Activated T-cell treated with anti-CD3 and anti-CD28 coated beads, Interleukin-2, amount 50 U/mL, for 48 hours (primary cell): ENCODE results near the gene AMY1C.
"Not testable (repeated sequence)": the region's sequence is repeated elsewhere in the genome, so short reads cannot be mapped to it uniquely, and the experiment has no call there.

Experiments
- DNase-seq, 2 experiments: peaks; one replicate each; pipeline ENCODE4 v3.0.0-alpha.2; 2020

The AMY1C gene

DNA sequence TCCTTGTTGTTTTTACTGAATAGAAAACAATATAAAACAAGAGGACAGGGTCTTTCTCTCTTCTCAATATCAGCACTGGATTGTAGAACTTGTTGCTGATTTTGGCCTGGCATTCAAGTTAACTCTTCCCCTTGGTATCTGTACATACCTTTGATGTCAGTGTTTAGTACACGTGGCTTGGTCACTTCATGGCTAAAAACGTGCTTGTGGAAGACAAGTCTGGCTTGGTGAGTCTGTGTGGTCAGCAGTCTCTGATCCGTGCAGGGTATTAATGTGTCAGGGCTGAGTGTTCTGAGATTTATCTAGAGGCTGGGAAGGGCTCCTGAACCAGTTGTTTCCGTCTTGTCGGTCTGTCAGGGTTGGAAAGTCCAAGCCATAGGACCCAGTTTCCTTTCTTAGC lies at the start of gene AMY1C:
Gene AMY1C (plus strand): TSS at position 301 of the 400 bp plus-strand sequence. CDS start 572 bp downstream, outside the sequence.
- DNase-seq = not testable (repeated sequence)

DNA sequence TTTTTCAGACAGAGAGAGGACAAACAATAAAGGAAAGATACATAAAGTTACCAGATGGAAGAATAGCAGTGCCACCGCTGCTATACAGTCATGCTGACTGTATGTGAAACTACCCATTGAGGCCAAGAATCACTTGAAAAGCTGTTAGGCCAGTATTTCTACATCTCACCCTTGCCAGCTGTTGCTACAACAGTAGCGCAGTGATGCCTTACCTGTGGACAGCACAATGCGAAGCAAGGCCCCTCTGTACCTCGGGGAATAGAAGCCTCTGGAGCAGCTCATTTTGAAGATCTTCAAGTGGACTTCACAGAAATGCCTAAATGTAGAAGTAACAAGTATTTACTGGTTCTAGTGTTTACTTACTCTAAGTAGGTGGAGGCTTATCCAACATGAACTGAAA lies 49.0 kb upstream of the AMY1C start:
- not testable (repeated sequence) for DNase-seq

DNA sequence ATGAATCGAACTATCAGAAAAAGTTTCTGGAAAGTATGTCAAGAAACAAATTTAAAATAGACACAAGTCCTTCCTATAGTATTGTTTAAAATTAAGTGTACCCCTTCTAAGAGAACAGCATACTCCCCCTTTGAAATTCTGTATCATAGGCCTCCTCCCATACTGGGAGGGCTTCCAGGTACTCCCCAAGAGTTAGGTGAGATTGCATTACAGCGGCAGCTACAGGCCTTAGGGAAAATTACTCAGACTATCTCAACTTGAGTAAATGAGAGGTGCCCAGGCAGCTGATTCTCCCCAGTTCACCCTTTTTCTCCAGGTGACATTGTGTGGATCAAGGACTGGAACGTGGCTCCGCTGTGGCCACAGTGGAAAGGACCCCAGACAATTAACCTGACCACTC lies 48.4 kb upstream of the AMY1C start:
- DNase-seq = not testable (repeated sequence)

DNA sequence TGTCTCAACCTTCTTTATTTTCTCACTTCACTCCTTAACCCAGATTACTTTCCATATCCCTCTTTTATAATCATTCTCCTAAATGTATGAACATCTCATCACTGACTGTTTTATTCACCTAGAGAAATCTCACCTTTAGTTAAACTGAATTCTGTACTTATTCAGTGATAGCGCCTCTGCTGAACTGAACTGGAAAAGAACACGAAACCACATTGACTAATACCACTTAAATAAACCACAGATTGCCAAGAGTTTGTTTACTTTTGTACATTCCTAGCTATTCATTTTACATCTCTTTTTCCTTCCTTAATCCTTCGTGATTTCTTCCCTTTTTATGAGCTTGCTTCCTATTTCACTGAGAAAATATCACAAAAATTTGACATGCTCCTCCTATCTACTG lies 42.0 kb upstream of the AMY1C start:
- not testable (repeated sequence) for DNase-seq

DNA sequence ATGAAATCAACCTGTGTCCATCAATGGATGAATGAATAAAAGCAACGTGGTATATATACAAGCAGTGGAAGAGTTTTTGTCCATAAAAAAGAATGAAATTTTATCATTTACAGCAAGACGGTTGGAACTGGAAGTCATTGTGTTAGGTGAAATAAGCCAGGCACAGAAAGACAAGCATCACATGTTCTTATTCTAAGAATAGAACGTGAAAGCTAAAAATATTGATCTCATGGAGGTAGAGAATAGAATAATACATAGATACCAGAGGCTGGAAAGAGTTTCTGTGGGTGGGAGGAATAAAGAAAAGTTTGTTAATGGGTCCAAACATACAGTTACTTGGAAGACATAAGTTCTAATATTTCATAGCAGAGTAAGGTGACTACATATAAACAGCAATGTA lies 39.3 kb upstream of the AMY1C start:
- DNase-seq = not testable (repeated sequence)

DNA sequence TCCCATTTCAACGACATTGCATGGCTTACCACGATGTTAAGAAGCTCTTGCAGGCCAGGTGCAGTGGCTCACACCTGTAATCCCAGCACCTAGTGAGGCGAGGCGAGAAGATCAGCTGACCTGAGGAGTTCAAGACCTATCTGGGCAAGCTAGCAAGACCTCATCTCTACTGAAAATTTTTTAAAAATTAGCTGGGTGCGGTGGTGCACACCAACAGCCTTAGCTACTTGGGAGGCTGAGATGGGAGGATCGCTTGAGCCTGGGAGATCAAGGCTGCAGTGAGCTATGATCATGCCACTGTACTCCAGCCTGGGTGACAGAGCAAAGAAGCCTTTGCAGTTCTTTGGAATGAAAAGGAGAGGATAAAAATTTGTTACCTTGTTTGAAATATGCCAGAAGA lies 32.3 kb upstream of the AMY1C start:
- DNase-seq = peak in 1 of 2 experiments; percentile 11

DNA sequence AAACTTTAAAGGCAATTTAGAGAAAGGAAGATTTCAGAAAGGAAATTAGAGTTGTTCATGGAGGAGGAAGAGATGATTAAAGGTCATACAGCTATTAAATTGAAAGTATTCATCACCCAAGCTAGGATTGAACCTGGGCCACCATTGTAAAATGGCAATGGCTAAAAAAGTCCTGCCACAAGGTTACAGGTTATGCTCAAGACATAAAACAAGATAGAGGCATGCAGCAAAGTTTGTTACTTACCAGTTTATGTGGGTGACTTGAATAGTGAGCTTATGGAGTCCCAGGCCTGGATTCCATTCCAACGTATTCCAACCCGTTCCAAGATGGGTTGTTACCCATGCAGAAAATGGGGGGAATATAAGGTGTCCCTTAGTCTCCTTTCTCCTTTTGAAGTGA lies 28.2 kb upstream of the AMY1C start:
- DNase-seq = not testable (repeated sequence)

DNA sequence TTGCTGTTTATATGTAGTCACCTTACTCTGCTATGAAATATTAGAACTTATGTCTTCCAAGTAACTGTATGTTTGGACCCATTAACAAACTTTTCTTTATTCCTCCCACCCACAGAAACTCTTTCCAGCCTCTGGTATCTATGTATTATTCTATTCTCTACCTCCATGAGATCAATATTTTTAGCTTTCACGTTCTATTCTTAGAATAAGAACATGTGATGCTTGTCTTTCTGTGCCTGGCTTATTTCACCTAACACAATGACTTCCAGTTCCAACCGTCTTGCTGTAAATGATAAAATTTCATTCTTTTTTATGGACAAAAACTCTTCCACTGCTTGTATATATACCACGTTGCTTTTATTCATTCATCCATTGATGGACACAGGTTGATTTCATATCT lies 14.4 kb upstream of the AMY1C start:
- DNase-seq = not testable (repeated sequence)

DNA sequence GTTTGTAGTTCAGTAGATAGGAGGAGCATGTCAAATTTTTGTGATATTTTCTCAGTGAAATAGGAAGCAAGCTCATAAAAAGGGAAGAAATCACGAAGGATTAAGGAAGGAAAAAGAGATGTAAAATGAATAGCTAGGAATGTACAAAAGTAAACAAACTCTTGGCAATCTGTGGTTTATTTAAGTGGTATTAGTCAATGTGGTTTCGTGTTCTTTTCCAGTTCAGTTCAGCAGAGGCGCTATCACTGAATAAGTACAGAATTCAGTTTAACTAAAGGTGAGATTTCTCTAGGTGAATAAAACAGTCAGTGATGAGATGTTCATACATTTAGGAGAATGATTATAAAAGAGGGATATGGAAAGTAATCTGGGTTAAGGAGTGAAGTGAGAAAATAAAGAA lies 11.7 kb upstream of the AMY1C start:
- not testable (repeated sequence) for DNase-seq

DNA sequence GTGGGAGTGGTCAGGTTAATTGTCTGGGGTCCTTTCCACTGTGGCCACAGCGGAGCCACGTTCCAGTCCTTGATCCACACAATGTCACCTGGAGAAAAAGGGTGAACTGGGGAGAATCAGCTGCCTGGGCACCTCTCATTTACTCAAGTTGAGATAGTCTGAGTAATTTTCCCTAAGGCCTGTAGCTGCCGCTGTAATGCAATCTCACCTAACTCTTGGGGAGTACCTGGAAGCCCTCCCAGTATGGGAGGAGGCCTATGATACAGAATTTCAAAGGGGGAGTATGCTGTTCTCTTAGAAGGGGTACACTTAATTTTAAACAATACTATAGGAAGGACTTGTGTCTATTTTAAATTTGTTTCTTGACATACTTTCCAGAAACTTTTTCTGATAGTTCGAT lies 5.2 kb upstream of the AMY1C start:
- DNase-seq = not testable (repeated sequence)

DNA sequence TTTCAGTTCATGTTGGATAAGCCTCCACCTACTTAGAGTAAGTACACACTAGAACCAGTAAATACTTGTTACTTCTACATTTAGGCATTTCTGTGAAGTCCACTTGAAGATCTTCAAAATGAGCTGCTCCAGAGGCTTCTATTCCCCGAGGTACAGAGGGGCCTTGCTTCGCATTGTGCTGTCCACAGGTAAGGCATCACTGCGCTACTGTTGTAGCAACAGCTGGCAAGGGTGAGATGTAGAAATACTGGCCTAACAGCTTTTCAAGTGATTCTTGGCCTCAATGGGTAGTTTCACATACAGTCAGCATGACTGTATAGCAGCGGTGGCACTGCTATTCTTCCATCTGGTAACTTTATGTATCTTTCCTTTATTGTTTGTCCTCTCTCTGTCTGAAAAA lies 4.7 kb upstream of the AMY1C start:
- not testable (repeated sequence) for DNase-seq

DNA sequence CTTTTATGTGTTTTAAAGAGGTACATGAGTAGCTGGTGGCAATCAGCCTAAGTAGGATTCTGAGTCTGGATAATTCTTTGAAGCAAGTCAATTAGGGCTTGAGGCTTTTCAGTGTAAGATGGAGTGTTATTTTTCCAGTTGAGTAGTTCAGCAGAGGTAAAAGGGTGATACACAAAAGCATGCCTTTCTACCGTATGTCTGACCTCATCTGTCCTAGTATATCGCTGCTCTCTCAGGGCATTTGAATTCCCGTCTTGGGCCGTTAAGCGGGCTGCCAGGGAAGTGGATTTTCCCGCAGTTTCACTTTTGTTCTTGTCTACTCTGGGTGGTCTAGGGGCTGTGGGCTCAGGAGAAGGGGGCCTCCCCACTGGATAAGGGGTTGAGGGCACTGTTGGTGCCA lies 1.4 kb upstream of the AMY1C start:
- not testable (repeated sequence) for DNase-seq

DNA sequence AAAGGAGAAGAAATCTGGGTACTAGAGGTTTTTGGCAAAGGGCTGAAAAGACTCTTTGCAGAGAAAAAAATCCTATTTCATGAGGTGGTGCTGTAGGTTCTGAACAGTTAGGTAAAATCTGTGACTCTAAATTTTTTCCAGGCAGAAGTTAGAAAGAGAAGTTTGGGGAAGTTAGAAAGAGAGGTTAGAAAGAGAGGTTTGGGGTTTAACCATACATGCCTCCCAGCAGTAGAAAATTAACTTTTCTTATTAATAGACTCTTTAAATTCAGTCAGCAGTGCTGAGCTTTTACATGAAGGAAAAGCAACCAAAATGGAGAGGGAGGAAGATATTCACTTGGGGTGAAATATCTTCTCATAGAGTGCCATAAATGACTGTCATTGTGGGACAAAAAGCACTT lies 12.2 kb downstream of the AMY1C start:
- DNase-seq = no peak

DNA sequence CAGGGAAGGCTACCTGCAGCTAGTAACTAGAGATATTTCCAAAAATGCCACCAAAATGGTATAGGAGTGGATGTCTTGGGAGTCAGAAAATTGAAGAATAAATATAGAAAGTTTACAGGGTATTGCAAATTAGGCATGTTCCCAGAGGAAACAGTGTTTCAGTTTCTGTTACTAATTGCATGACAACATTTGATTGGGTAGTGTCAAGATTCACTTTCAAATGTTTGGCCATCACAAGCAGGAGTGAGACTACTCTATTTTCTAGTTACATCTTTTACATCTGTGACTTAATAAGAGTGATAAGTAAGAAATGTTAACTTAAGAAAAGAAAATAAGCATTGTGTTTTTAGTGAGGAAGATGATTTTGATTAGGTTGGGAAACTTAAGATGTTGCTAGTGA lies 30.2 kb downstream of the AMY1C start:
- DNase-seq = no peak

DNA sequence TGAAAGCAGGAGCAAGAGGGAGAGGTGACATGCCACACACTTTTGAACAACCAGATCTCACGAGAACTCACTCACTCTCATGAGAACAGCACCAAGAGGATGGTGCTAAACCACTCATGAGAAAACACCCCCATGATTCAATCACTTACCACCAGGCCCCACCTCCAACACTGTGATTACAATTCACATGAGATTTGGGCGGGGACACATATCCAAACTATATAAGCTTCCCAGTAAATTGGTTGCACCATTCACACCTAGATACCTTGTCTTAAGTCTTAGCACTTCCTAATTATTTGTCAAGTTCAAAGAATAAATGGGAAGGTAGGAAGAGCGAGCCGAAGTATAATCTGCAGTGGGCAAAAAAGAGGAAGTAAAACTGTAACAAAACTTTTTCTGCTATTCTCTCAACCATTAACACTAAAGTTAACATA lies 34.3 kb downstream of the AMY1C start:
- no peak for DNase-seq

DNA sequence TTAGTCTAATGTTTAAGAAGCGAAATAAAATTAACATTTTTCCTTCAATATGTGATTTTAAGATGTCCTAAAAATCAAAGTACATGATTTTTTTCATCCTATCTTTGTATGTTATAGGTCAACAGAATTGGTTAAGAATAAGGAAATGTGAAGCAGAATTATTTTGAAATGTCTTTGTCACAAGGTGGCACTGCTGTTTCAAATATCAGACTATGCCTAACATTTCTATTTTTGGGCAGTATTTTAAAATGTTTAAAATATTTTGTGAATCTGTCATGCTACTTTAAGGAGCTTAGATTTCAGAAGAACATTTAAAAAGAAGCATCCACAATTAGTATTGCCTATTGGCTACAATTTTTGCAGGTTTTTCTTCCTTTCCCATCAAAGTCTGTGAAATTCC lies 38.7 kb downstream of the AMY1C start:
- no peak for DNase-seq

DNA sequence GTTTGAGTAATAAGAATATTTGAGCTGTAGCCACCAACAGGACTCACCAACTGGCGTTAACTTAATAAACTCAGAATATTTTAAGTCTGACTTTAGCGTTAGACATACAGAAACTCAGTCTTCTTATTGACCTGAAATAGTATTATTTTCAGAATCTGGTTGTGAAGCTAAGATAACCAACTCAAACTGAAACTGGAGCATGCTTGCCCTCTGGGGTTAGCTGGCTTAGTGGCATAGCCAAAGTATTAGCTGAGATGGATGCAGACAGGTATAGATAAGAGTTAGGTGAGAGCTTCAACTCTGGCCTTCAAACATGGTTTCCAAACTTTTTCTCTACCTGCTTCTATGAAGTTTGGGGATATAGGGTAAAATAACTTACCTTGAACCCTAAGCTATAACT lies 40.5 kb downstream of the AMY1C start:
- no peak for DNase-seq
